Breast epithelium (tissue), 3 donors: ENCODE results near the gene MBOAT1.

Experiments used
- CTCF ChIP-seq, 3 donors: fragments of 450-650 bp; IDR thresholded peaks; one replicate each; pipeline ENCODE4 v1.5.1; 2016 to 2017; ENCODE audit warnings: antibody characterized with exemption in 3 of 3, mild to moderate bottlenecking in 3 of 3, moderate library complexity in 3 of 3
- POLR2A ChIP-seq: fragments of 450-650 bp; IDR thresholded peaks from one replicate; pipeline ENCODE4 v1.6.1; 2016; ENCODE audit warnings: antibody characterized with exemption, mild to moderate bottlenecking, moderate library complexity

- TF ChIP-seq CTCF (IDR thresholded peaks at IDR 0.05) = no peak
- no peak for TF ChIP-seq POLR2A
Measured at GRCh38 chr6:20058912-20059311, 153.4 kb downstream of the MBOAT1 start.
